ENCODE results near the gene ERI2.
"Not testable (repeated sequence)": the region's sequence is repeated elsewhere in the genome, so short reads cannot be mapped to it uniquely, and the experiment has no call there.

DNA sequence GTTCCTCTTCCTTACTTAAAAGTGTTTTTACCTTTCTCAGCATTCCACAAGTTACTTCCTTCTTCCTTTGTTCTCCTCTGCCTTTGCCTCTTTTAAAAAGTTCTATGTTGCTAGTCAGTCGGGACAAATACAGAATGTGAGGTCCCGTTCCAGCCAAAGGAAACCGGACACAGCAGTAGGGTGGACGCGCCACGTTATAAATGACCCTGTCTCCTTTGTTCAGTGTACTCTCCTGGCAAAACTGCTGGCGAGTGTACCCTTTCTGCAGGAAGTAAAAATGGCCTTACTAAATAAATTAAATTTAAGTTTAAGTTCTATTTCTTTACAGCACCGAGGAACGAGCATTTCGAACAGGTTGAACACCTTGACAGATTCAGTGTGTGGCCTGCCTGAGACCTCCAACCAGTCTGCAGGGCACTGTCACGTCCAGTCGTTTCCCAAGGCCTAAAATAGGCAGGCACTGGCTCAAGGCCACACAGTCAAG, 546 bp downstream of the ERI2 start:
- TF ChIP-seq, protein P1, sequence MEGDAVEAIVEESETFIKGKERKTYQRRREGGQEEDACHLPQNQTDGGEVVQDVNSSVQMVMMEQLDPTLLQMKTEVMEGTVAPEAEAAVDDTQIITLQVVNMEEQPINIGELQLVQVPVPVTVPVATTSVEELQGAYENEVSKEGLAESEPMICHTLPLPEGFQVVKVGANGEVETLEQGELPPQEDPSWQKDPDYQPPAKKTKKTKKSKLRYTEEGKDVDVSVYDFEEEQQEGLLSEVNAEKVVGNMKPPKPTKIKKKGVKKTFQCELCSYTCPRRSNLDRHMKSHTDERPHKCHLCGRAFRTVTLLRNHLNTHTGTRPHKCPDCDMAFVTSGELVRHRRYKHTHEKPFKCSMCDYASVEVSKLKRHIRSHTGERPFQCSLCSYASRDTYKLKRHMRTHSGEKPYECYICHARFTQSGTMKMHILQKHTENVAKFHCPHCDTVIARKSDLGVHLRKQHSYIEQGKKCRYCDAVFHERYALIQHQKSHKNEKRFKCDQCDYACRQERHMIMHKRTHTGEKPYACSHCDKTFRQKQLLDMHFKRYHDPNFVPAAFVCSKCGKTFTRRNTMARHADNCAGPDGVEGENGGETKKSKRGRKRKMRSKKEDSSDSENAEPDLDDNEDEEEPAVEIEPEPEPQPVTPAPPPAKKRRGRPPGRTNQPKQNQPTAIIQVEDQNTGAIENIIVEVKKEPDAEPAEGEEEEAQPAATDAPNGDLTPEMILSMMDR (IDR thresholded peaks at IDR 0.05): not testable (repeated sequence)
- not testable (repeated sequence) for TF ChIP-seq JUN (CRISPR knock-in tag; IDR thresholded peaks at IDR 0.05); ZNF317 (CRISPR knock-in tag; IDR thresholded peaks at IDR 0.05; ENCODE audit: borderline replicate concordance, low read depth)

All from WTC11 (cell line).